Testis (tissue), 3 donors: ENCODE measurements around the gene SFMBT1. TPM values are rescaled to one million over a fixed set of nuclear protein-coding genes. Genes with fewer than 3 reads are reported as not detected.

Source experiments
- DNase-seq: peaks from one replicate; pipeline ENCODE4 v3.0.0-alpha.2; 2019
- H3K27ac ChIP-seq, 2 donors: fragments of 200-600 bp; sonication (generic); one replicate each; pipeline ENCODE4 v1.5.1; 2019
- H3K27me3 ChIP-seq: fragments of 200-600 bp; sonication (generic); one replicate; pipeline ENCODE4 v1.5.1; 2019
- H3K36me3 ChIP-seq: fragments of 200-600 bp; sonication (generic); one replicate; pipeline ENCODE4 v1.5.1; 2017; ENCODE audit warnings: low read depth; ENCODE audit errors: missing control alignments
- H3K4me1 ChIP-seq: fragments of 200-600 bp; sonication (generic); one replicate; pipeline ENCODE4 v1.5.1; 2019
- H3K4me3 ChIP-seq, 2 donors: fragments of 200-600 bp; sonication (generic); one replicate each; pipeline ENCODE4 v1.5.1; 2017 to 2019
- H3K9me3 ChIP-seq: fragments of 200-600 bp; sonication (generic); one replicate; pipeline ENCODE4 v1.5.1; 2017
- CTCF ChIP-seq, 3 experiments: fragments of 450-650 bp in 2 of 3; fragments of 200-600 bp in 1 of 3; sonication (generic) in 1 of 3; IDR thresholded peaks; one replicate each; pipeline ENCODE4 v1.5.1; 2016 to 2019; ENCODE audit warnings: antibody characterized with exemption in 3 of 3, mild to moderate bottlenecking in 2 of 3, moderate library complexity in 1 of 3
- POLR2A ChIP-seq: fragments of 450-650 bp; IDR thresholded peaks from one replicate; pipeline ENCODE4 v1.6.1; 2017; ENCODE audit warnings: antibody characterized with exemption, mild to moderate bottlenecking, moderate library complexity
- WGBS, 2 donors: methylation state at CpG; one replicate each; pipeline ENCODE4 v1.1.5; 2018; 5-methylcytosine and 5-hydroxymethylcytosine counted together
- intact Hi-C: fragments of 100-400 bp; cut with DNase I; formaldehyde crosslinking; loops from one replicate; pipeline ENCODE4 v1.15.1; 2023; ENCODE audit warnings: low total_unique reads
- polyA plus RNA-seq: library from polyadenylated mRNA; stranded (reverse); fragments of 350-450 nt; fragmentation: Illumina TruSeq; extraction: RNeasy Lipid Tissue Mini Kit (QIAGEN cat#74804); gene quantifications from one replicate; pipeline ENCODE4 v1.2.3, GENCODE V29; 2014; ENCODE audit warnings: low read depth, low replicate concordance; ENCODE audit not compliant: insufficient read depth
- total RNA-seq, 2 donors: library from RNA; depleted of rRNA; stranded (reverse); fragments of >200 nt; gene quantifications; one replicate each; pipeline ENCODE4 v1.2.3, GENCODE V29; 2016

SFMBT1 gene
- total and polyA plus RNA-seq, 3 donors from 2014 or later = 82.4 to 158 (median 143) TPM

GRCh38 chr3:53032609-53033008 lies 13.3 kb downstream of the SFMBT1 start:
- intact Hi-C loops = no loop called here
- H3K36me3 ChIP-seq = no peaks in the 10 kb centered on the region

GRCh38 chr3:53030619-53031449 lies 15.0 kb downstream of the SFMBT1 start:
- DNase-seq = no peak
- Histone ChIP-seq H3K4me3 (no peak overlapping the region), H3K27ac (no peak overlapping the region), H3K9me3 (no peaks in the 10 kb centered on the region), H3K27me3 (no peaks in the 10 kb centered on the region), H3K36me3 (no peaks in the 10 kb centered on the region), H3K4me1 (peaks cover 4% of the 10 kb centered on the region)
- intact Hi-C loops = no loop called here
- 80 to 81% methylated on average over 4 of the region's 4 CpGs for WGBS, 2 donors
- TF ChIP-seq POLR2A = no peak
- no peak for TF ChIP-seq CTCF (IDR thresholded peaks at IDR 0.05)

More at GRCh38 chr3:53032609-53033008, 13.3 kb downstream of the SFMBT1 start:
- no peak for TF ChIP-seq CTCF (IDR thresholded peaks at IDR 0.05)
- TF ChIP-seq POLR2A = no peak
- Histone ChIP-seq H3K27me3 (no peaks in the 10 kb centered on the region), H3K9me3 (no peaks in the 10 kb centered on the region), H3K4me1 (peaks cover 4% of the 10 kb centered on the region), H3K27ac (no peak overlapping the region), H3K4me3 (no peak overlapping the region)
- DNase-seq = no peak

- WGBS, 2 donors = 92 to 97% methylated on average over 7 of the region's 7 CpGs
- H3K36me3 ChIP-seq = no peaks in the 10 kb centered on the region
- H3K27ac ChIP-seq = no peak overlapping the region
- TF ChIP-seq POLR2A = no peak
- TF ChIP-seq CTCF (IDR thresholded peaks at IDR 0.05) = no peak
- no peaks in the 10 kb centered on the region for H3K27me3 ChIP-seq
- intact Hi-C loops = no loop called here
- H3K4me1 ChIP-seq = peaks cover 4% of the 10 kb centered on the region
- H3K9me3 ChIP-seq = no peaks in the 10 kb centered on the region
- no peak overlapping the region for H3K4me3 ChIP-seq
- DNase-seq = no peak
Observed at GRCh38 chr3:53028641-53029040, 17.2 kb downstream of the SFMBT1 start.

- no peak for TF ChIP-seq POLR2A
- TF ChIP-seq CTCF (IDR thresholded peaks at IDR 0.05) = no peak
- no peak overlapping the region for H3K4me3 ChIP-seq
- H3K27me3 ChIP-seq = no peaks in the 10 kb centered on the region
- H3K36me3 ChIP-seq = no peaks in the 10 kb centered on the region
- 75 to 86% methylated on average over 4 of the region's 4 CpGs for WGBS, 2 donors
- DNase-seq = no peak
- H3K9me3 ChIP-seq = no peaks in the 10 kb centered on the region
- intact Hi-C loops = no loop called here
- peaks cover 4% of the 10 kb centered on the region for H3K4me1 ChIP-seq
- H3K27ac ChIP-seq = no peak overlapping the region
Observed at GRCh38 chr3:53027254-53027844, 18.5 kb downstream of the SFMBT1 start.
